Stimulated activated CD4-positive, alpha-beta T cell treated with anti-CD3 and anti-CD28 coated beads, TNF-alpha, amount 100 ng/mL, for 24 hours (primary cell): Measurements from ENCODE around the gene LAMTOR4.

Experiments
- DNase-seq, 3 experiments: peaks; one replicate each; pipeline ENCODE4 v3.0.0-alpha.2; 2020; ENCODE audit warnings: low read depth in 3 of 3

Gene LAMTOR4

GRCh38 chr7:100153708-100154535 lies 5.2 kb downstream of the LAMTOR4 start:
- DNase-seq: no peak

- DNase-seq: no peak
Measured at GRCh38 chr7:100154651-100155491, 6.2 kb downstream of the LAMTOR4 start.

GRCh38 chr7:100155553-100156317 lies 7.0 kb downstream of the LAMTOR4 start:
- DNase-seq: no peak

DNA sequence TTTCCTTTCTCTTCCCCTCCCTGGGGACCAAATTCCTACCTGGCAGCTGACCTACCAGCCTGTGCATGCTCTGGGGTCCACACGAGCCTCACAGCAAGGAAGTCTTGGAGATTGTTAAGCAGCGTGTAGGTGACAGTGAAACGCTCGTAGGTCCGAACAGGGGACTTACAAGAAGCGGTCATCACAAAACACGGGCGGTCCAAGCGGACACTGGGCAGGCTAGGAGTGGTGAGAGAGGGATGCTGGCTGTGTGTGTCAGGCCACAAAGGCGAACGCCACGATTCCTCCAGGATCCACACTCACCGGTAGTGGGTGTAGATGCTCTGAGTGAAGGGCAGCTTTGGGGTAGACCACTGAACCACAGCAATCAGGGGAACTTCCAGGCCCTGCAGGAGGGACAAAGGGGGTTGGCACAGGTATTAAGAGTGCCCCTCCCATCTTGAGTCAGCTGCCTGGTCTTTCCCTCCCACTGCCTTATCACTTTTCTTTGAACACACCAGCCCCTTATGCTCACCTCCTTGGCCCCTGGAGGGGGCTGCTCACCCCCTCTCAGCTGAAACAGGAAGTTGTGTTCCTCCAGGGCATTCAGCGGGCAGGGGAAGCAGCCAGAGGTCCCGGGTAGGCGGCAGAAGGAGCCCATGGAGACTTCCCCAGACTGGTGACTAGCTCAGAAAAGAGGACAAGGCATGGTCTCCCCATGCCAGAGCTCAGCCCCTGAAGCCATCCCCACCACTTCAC lies 7.8 kb downstream of the LAMTOR4 start:
- DNase-seq: no peak

DNA sequence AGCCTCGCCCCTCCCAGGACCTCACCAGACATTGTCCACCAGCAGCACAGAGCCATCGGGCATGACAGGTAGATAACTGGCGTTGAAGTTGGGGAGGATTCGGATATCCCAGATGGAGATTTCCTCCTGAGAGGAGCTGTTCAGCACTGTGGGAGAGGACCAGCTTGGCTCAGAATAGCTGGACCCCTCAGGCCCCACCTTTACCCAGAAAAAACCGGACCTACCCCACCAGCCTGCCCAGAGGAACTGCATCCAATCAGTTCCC lies 8.3 kb downstream of the LAMTOR4 start:
- no peak for DNase-seq

DNA sequence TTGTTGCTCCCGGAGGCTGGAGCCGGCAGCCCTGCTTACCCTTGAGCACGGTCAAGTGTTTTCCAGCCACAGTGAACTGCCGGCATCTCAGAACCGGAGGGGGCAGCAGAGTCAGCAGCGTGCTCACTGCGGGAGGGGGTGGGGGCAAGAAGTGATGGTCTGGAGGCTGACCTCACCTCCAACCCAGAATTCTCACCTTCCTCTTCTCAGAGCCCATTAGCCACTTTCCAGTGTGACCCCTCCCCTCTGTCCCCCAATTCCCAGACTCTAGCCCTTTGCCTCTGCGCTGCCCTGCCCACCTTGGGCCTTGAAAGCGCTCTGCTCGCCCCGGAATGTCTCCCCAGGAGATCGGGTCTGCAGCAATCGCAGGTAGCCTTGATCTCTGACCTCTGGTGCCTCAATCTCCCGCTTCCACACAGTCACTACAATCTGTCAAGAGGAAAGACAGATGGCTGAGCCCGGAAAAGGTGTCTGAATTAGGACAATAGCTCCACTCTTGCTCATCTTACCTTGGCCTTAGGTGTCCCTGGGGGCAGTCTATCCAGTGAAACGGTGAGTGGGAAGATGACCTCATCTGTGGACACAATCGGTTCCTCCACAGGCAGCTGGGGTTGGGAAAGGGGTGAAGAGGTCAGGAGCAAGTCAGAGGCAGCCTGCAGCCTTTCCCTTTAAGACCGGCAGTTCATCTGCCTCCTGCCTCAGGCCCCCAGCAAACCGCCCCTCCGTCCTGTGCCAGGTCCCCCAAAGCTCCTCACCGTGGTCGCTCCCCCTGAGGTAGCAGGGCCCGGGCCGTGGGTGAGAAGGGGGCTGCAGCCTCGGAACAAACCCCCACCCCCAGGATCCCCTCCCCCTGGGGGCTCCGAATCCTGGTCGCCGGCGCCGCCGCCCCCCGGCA lies 8.9 kb downstream of the LAMTOR4 start:
- DNase-seq: no peak

GRCh38 chr7:100158229-100159098 lies 9.7 kb downstream of the LAMTOR4 start, which contains the start of gene TRAPPC14:
Gene TRAPPC14, minus strand, starts transcription at chr7:100158723. Its CDS starts 224 bp downstream, at chr7:100158499.
- peak; percentile 88 to 96 (median 91) for DNase-seq

- DNase-seq: no peak
Measured at GRCh38 chr7:100159099-100159623, 10.4 kb downstream of the LAMTOR4 start.

- no peak for DNase-seq
Measured at GRCh38 chr7:100160067-100160466, 11.3 kb downstream of the LAMTOR4 start.

DNA sequence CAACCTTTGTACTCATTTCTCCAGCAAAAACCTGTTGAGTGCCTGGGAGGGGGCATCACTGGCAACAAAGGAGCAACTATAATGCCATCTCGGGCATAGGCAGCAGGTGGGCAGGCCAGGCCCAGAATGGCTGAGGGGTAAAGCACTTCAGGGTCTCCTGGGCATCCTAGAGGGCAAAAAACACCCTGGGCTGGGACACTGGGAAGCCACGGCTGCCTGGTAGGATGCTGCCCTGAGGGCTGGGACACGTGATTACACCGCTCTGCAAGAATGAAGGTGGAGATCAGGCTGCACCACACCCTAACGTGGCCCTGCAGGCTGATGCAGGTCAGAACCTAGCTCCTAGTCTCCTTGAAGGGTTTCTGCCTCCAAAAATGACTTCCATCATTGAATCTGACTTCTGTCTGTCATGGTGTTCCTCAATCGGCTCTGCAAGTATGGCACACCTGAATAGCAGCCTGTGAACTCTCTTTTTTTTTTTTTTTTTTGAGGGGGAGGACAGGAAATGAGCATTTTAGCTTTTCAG lies 14.4 kb downstream of the LAMTOR4 start:
- DNase-seq: no peak

GRCh38 chr7:100163871-100164270 lies 15.2 kb downstream of the LAMTOR4 start:
- no peak for DNase-seq

GRCh38 chr7:100166317-100166940 lies 17.7 kb downstream of the LAMTOR4 start:
- no peak for DNase-seq

DNA sequence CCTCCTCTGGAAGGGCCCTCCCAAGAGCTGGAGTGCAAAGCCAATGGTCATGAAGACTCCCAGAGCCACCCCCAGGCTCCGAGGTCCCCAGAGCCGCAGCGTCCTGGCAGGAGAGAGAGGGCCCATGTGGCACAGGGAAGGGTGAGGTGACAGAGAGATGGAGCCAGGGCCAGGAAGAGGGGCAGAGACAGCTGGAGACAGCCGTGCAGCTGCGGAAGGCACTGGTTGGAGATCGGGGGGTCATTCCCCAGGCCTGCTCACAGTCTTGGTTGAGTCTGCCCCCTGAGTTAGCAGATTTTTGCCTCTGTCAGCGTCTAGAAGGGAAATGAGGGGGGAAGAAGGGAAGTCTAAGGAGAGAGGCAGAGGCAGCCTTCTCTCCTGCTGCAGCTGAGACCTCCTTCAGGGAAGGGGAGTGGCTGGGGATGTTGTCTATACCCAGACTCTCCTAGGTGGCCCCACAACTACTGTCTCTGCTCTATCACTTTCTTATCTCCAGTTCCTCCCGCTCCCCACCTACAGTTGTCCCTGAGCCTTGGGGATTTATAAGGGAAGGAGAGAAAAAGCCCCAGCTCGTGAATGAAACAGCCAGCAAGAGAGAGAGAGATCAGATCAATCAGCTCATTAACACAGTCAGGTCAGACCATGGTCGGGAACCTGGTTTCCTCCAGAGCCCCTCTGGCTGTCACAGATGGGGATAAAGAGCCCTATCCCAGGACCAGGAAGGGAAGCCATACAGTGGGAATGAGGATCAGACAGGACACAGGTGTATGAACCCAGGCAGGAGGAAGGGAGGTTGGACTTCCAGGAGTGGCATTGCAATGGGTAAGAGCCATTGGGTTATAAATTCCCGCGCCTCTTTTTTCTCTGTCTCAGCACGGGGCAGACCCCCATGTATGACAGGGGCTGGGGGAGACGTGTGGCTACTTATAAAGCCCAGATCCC lies 18.5 kb downstream of the LAMTOR4 start:
- no peak for DNase-seq

GRCh38 chr7:100167912-100168323 lies 19.2 kb downstream of the LAMTOR4 start:
- DNase-seq: no peak

DNA sequence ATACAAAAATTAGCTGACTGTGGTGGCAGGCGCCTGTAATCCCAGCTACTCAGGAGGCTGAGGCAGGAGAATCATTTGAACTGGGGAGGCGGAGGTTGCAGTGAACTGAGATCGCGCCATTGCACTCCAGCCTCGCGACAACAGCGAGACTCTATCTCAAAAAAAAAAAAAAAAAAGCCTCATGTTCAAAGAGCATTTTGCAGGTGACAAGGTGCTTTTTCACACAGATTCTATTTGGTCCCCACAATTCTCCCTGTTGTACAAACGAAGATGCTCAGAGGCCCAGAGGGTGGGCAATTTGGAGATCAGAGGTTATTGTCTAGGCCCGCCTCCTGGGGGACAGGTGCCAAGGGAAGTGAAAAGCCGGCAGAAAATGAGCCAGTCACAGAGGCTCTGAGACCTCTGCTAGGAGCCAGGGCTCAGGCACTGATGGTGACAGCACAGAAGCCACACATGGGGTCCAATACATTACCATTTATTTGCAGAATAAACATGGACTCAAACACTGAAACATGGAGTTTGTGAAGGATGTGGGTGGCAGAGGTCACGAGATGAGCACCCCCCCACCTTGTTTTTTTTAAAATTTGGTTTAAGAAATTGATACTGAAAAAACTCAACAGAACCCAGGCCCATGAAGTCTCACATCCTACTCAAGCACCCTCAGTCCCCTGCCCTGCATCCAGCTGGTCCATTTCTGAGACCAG lies 20.6 kb downstream of the LAMTOR4 start:
- no peak for DNase-seq

- no peak for DNase-seq
Measured at GRCh38 chr7:100170101-100170897, 21.6 kb downstream of the LAMTOR4 start.
